T-helper 22 cell (primary cell): ENCODE measurements around the gene SKI.

Source experiments
- DNase-seq: peaks from one replicate; pipeline ENCODE4 v3.0.0-alpha.2; 2020; ENCODE audit warnings: low read depth

Gene SKI

GRCh38 chr1:2339206-2340085, 111.3 kb downstream of the SKI start:
- DNase-seq, result no peak

GRCh38 chr1:2340086-2340917, 112.2 kb downstream of the SKI start:
- no peak for DNase-seq

GRCh38 chr1:2340918-2341254, 112.8 kb downstream of the SKI start:
- no peak for DNase-seq

GRCh38 chr1:2341706-2342383, 113.7 kb downstream of the SKI start:
- DNase-seq, result no peak

- no peak for DNase-seq
Observed at GRCh38 chr1:2342384-2343022, 114.4 kb downstream of the SKI start.

GRCh38 chr1:2343023-2343935, 115.2 kb downstream of the SKI start:
- peak; percentile 0 for DNase-seq

GRCh38 chr1:2344121-2344681, 116.1 kb downstream of the SKI start:
- DNase-seq, result peak; percentile 1

GRCh38 chr1:2344744-2345296, 116.7 kb downstream of the SKI start:
- peak; percentile 0 for DNase-seq

GRCh38 chr1:2345297-2346075, 117.4 kb downstream of the SKI start:
- DNase-seq, result peak; percentile 0

- peak; percentile 0 for DNase-seq
Observed at GRCh38 chr1:2346691-2347408, 118.7 kb downstream of the SKI start.

- DNase-seq, result no peak
Observed at GRCh38 chr1:2347409-2347785, 119.3 kb downstream of the SKI start.

GRCh38 chr1:2347896-2348295, 119.8 kb downstream of the SKI start:
- DNase-seq, result no peak

- no peak for DNase-seq
Observed at GRCh38 chr1:2348346-2349325, 120.5 kb downstream of the SKI start.

- DNase-seq, result no peak
Observed at GRCh38 chr1:2349806-2350205, 121.7 kb downstream of the SKI start.

GRCh38 chr1:2350501-2350900, 122.4 kb downstream of the SKI start:
- DNase-seq, result no peak

- peak; percentile 0 for DNase-seq
Observed at GRCh38 chr1:2350911-2351655, 123.0 kb downstream of the SKI start.

GRCh38 chr1:2351723-2352122, 123.6 kb downstream of the SKI start:
- no peak for DNase-seq
